ENCODE results near the gene GUCA1A. TPM values are rescaled to one million over a fixed set of nuclear protein-coding genes. Genes with fewer than 3 reads are reported as not detected.
A peak's percentile ranks its signal among the peaks of the same experiment; 100 is the strongest.

GUCA1A gene
- total RNA-seq, 1 experiment from 2014 or later, result 17.2 TPM

GRCh38 chr6:42155293-42155692, 17.9 kb upstream of the GUCA1A start:
- no peaks in the 10 kb centered on the region for H3K9me3 Mint-ChIP-seq
- no peak overlapping the region for H3K56ac ChIP-seq (ENCODE audit: insufficient read length, low read depth, low read length)
- H3K9ac ChIP-seq (ENCODE audit: extremely low read depth, insufficient read length, low read length), result no peak overlapping the region
- H4K20me1 ChIP-seq (ENCODE audit: control insufficient read depth, insufficient read depth, insufficient read length), result no peaks in the 10 kb centered on the region
- H3K18ac ChIP-seq (ENCODE audit: insufficient read length, low read depth, low read length), result no peak overlapping the region
- H3K4me1 ChIP-seq (ENCODE audit: insufficient read depth, low read length), result no peaks in the 10 kb centered on the region; the same call in 1 of the 2 replicates
- H2BK120ac ChIP-seq (ENCODE audit: low read depth, low read length, poor library complexity, severe bottlenecking), result no peak overlapping the region
- no peak overlapping the region for H2BK12ac ChIP-seq (ENCODE audit: insufficient read length, low read depth, low read length)
- H3K27me3 Mint-ChIP-seq (ENCODE audit: low read depth), result peaks cover 22% of the 10 kb centered on the region
- H2BK5ac ChIP-seq (ENCODE audit: insufficient read length, low read length), result no peak overlapping the region
- no peak overlapping the region for H2BK15ac ChIP-seq (ENCODE audit: low read depth, low read length)
- no peaks in the 10 kb centered on the region for H3K9me3 ChIP-seq (ENCODE audit: control insufficient read depth, low read depth, low read length)
- DNase-seq, result no peak
- no peak overlapping the region for H3K4ac ChIP-seq (ENCODE audit: low read depth, low read length)
- H3K79me1 ChIP-seq (ENCODE audit: insufficient read depth, low read depth, low read length, poor library complexity, severe bottlenecking), result no peaks in the 10 kb centered on the region
- TF ChIP-seq CTCF (conservative IDR thresholded peaks at IDR 0.05), result no peak
- H3K23me2 ChIP-seq (ENCODE audit: insufficient read length, low read depth, low read length, poor library complexity, severe bottlenecking), result no peaks in the 10 kb centered on the region
- no peaks in the 10 kb centered on the region for H3K36me3 Mint-ChIP-seq (ENCODE audit: insufficient read depth in 1 of 3, low read depth in 3 of 3)
- no peak overlapping the region for H2BK20ac ChIP-seq (ENCODE audit: low read depth, low read length, poor library complexity, severe bottlenecking)
- no peak overlapping the region for H3K27ac Mint-ChIP-seq
- no peak overlapping the region for H2AK5ac ChIP-seq (ENCODE audit: insufficient read length, low read length)
- H4K5ac ChIP-seq (ENCODE audit: insufficient read length, low read depth, low read length), result no peak overlapping the region
- no peak overlapping the region for H3K27ac ChIP-seq (ENCODE audit: insufficient read length, low read depth, low read length)
- no peaks in the 10 kb centered on the region for H3K79me2 ChIP-seq (ENCODE audit: insufficient read depth, low read length)
- no peak overlapping the region for H4K8ac ChIP-seq (replicated peaks; ENCODE audit: insufficient read length, low read depth, low read length)
- no peaks in the 10 kb centered on the region; the same call in 1 of the 2 replicates for H3K27me3 ChIP-seq (ENCODE audit: insufficient read depth, low read length)
- H2AFZ ChIP-seq (ENCODE audit: low read length), result no peak overlapping the region
- H3T11ph ChIP-seq (ENCODE audit: low read length), result no peak overlapping the region
- H3K4me2 ChIP-seq (ENCODE audit: insufficient read depth, insufficient read length, low read length), result no peak overlapping the region
- H4K91ac ChIP-seq (ENCODE audit: insufficient read length, low read depth, low read length), result no peak overlapping the region
- H3K4me1 Mint-ChIP-seq, result peaks cover 19 to 34% of the 10 kb centered on the region in 2 experiments
- H3K4me3 Mint-ChIP-seq, result no peak overlapping the region
- no peak overlapping the region for H3K14ac ChIP-seq (ENCODE audit: insufficient read depth, low read length)
- H3K23ac ChIP-seq (ENCODE audit: insufficient read length, low read depth, low read length), result peak overlapping the region; percentile 60
- WGBS (ENCODE audit: extremely low coverage, insufficient read length, low lambda C conversion rate), result no CpG with 5 or more reads among the region's 4 CpGs
